Epithelial cell of prostate (primary cell): Measurements from ENCODE around the gene PABPC3.

Experiments
- DNase-seq: peaks from one replicate; pipeline ENCODE4 v3.0.0-alpha.2; 2011; ENCODE audit warnings: low read depth, low spot score
- H3K27ac ChIP-seq: fragments of 450-650 bp; 2 replicates; pipeline ENCODE4 v1.5.1; 2017; ENCODE audit warnings: mild to moderate bottlenecking

Gene PABPC3

DNA sequence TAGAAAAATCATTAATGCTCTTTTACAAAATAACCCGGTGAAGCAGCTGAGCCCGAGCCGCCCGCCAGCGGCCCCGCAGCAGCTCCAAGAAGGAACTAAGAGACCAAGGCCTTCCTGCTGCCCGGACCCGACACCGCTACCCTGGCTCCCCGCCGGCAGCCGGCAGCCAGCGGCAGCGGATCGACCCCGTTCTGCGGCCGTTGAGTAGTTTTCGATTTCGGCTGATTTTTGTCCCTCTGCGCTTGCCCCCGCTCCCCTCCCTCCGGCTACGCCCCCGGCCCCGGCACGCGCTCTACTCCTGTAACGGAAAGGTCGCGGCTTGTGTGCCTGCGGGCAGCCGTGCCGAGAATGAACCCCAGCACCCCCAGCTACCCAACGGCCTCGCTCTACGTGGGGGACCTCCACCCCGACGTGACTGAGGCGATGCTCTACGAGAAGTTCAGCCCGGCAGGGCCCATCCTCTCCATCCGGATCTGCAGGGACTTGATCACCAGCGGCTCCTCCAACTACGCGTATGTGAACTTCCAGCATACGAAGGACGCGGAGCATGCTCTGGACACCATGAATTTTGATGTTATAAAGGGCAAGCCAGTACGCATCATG is at the start of gene PABPC3:
TSS of gene PABPC3 (plus strand) at position 286 of the 603 bp plus-strand sequence. CDS start at position 349, 63 bp downstream.
- no peak within 1 kb of the TSS for H3K27ac ChIP-seq
- DNase-seq, result no peak

GRCh38 chr13:25046274-25046984 is 49.5 kb upstream of the PABPC3 start:
- no peak overlapping the region for H3K27ac ChIP-seq
- no peak for DNase-seq

- H3K27ac ChIP-seq, result no peak overlapping the region
- no peak for DNase-seq
Observed at GRCh38 chr13:25046985-25047511, 48.9 kb upstream of the PABPC3 start.

DNA sequence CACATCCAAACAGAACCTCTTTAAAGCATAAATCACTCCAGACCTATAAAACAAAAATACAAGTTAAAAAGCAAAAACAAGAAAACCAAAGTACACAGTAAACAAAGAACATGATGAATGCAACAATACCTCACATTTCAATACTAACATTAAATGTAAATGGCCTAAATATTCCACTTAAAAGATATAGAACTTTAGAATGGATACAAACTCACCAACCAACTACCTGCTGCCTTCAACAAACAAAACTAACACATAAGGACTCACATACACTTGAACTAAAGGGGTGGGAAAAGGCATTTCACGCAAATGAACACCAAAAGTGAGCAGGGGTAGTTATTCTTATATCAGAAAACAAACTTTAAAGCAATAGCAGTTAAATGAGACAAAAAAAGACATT is 44.9 kb upstream of the PABPC3 start:
- DNase-seq, result no peak
- no peak overlapping the region for H3K27ac ChIP-seq

- DNase-seq, result no peak
Observed at GRCh38 chr13:25059166-25059565, 36.8 kb upstream of the PABPC3 start.

GRCh38 chr13:25059958-25060357 is 36.0 kb upstream of the PABPC3 start:
- no peak for DNase-seq
- H3K27ac ChIP-seq, result no peak overlapping the region

More at GRCh38 chr13:25059166-25059565, 36.8 kb upstream of the PABPC3 start:
- H3K27ac ChIP-seq, result no peak overlapping the region

DNA sequence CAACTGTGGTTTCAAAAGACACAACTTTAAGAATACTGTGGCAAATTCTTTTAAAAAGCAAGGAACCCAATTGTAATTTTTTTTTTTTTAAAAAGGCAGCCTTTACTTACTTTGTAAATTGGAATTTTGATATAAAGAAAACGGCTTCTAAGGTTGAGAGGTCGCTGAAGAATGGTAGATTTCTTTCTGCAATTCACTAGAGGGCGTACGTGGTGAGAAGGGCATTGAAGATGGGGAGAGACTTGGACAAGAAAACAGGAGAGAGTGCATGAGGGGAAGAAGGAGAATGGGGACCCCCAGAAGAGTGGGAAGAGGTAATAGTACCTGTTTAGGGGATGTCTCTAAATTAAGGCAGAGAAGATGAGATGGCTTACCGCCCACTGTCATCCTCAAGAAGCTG is 33.5 kb upstream of the PABPC3 start:
- DNase-seq, result no peak
- H3K27ac ChIP-seq, result no peak overlapping the region

DNA sequence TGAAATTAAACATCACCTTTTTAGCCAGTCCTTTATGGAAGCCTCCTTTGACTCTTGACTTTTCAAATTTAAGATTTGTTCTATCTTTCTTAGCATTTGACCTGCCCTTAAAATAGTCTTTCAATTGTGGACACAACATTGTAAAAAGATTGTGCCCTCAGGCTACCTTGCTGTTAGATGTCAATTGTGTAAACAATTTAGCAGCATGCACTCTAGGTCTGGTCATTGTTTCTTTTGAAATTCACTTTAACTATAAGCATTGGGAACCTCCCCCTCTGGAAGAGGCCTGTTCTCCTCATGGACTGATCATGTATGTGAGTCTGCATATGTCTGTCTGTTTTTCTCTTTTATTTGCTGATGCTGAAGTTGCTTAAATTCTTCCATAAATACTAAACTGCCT is 31.5 kb upstream of the PABPC3 start:
- no peak overlapping the region for H3K27ac ChIP-seq
- no peak for DNase-seq

DNA sequence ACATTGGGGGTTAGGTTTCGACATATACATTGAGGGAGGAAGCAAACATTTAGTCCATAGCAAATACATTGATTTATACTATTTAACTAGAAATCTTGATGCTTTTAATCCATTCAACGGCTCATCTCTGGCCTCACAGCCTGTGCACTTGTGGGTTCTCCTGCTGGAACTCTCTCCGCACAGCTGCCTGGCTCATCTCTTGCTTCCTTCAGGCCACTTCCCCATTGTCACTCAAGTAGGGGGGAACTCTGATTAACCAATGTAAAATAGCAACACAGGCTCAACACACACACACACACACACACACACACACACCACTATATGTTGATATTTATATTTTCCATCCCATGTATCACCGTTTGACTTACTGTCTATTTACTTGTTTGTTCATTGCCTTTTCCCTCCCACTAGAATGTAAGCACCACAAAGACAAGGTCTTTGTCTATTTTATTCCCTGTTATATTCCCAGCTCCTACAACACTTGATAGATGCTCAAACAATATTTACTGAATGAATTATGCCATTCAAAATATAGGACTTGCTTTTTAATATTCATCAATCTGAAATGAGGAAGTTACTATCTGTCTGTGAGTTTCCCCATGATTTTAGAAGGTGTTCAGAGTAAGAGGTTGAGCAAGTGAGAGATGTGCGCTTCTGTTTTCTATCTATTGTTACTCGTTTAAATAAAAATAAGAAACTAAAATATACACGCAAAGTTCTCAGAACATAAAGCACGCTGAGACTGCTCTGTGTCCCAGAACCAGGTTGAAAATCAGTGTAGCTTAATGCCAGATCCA is 29.8 kb upstream of the PABPC3 start:
- no peak overlapping the region for H3K27ac ChIP-seq
- DNase-seq, result no peak

DNA sequence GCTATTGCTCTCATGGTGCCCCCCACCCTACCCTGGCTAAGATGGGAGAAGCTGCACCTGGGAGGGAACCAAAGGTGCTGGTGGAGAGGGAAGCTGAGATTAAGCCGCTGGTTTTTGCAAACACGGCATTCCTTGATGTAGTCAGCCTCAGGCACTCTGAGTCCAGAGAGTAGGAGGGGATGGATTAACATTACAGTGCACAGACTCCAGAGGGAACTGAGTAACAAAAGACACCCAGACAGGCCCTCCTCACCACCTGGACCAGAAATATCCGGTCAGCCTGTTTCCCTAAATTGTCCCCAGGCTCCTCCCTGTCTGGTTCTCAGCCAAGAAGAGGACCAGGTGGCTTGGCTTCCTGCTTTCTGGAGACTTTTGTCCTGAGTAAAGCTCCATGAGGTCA is 28.9 kb upstream of the PABPC3 start:
- DNase-seq, result no peak
- H3K27ac ChIP-seq, result no peak overlapping the region

GRCh38 chr13:25068810-25069209 is 27.1 kb upstream of the PABPC3 start:
- no peak for DNase-seq
- H3K27ac ChIP-seq, result no peak overlapping the region

DNA sequence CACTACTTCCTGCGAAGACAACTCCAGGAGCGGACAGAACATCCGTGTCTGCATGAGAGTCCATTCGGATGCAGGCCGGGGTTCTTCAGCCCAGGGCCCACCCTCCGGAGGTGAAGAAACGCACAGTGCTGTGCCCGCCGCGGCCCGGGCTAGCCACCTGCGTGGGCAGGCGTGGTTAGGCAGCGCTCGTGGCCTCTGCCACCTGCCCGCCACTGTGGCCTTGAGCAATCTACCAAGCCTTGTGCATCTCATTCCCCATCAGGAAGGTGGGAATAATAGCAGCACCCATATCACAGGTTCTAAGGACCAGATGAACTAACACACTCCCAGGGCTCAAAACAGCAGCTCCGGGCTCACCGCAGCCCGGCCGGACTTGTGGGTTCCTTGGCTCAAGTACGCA is 26.7 kb upstream of the PABPC3 start:
- H3K27ac ChIP-seq, result no peak overlapping the region
- DNase-seq, result no peak

DNA sequence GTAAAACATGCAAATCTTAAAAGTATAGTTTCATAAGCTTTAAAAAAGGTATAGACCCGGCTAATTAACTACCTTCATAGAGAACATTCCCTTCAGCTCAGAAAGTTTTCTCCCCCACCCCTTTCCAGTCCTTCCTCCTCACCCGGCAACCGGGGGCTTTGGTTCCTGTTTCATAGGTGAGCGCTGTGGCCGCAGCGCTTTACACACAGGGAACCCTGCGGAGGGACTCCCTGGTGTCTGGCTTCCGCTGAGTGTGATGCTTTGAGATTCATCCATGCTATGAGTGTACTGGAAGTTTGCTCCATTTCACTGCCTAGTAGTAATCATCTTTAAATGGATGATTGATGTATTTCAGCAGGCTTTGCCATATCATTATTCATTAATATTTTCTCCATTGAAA is 26.0 kb upstream of the PABPC3 start:
- H3K27ac ChIP-seq, result no peak overlapping the region
- no peak for DNase-seq

DNA sequence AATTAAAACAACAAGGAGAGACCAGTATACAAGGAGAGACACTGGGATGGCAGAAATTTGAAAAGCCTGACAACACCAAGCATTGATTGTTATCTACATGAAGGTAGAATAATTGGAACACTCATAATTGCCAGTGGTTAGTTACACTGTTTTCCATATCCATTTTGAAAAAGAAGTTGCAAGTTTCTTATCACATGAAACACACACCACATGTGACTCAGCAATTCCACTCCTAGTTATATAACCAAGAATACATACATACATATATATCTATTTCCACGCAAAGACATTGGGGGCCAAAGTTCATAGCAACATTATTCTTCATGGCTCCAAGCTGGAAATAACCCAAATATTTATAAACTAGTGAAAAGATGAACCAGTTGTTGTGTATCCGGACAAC is 15.2 kb upstream of the PABPC3 start:
- no peak overlapping the region for H3K27ac ChIP-seq
- DNase-seq, result no peak

DNA sequence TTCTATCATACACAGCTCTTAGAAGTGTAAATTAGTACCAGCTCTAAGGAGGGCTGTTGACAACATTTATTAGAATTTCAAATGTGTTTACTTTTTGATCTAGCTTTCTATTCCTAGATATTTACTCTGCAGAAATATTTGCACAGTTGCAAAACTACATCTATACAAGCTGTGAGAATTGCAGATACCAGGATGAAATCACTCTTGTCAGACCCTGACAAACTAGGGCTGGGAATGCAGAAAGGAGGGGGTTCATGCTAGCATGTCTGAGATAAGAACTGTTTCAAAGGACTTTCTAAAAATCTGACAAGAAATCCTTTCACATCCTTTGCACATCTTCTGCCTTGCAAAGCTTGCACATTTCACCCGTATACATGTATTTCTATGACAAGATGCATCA is 11.8 kb upstream of the PABPC3 start:
- no peak for DNase-seq
- no peak overlapping the region for H3K27ac ChIP-seq

DNA sequence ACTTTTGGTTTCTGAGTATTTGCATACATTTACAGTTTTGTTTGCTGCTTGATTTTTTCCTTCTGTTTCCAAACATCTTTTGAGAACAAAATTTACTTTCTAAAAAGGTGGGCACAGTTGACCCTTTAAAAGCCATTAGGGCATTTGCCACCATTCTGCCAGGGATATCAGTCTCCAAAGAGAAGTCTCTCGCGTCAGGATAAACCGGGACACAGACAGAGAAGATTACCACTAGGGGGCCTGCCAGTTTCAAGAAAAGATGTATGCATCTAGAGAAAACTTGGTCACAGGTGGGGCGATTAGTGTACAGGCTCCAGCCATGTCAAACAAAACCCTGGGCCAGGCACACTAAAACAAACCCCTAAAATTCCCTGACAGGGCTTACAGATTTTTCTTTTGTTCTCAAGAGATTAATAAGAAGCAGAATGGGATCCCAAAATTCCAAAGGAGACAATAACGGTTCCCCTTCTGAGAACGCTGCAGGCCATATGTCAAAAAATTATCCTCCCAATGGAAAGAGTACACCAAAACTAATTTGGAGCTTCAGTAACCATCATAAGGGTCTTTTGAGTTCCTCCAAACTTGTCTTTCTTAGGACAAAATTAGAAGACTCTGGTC is 10.7 kb upstream of the PABPC3 start:
- H3K27ac ChIP-seq, result no peak overlapping the region
- DNase-seq, result peak; percentile 2

- H3K27ac ChIP-seq, result no peak overlapping the region
- DNase-seq, result no peak
Observed at GRCh38 chr13:25088562-25089221, 7.2 kb upstream of the PABPC3 start.

DNA sequence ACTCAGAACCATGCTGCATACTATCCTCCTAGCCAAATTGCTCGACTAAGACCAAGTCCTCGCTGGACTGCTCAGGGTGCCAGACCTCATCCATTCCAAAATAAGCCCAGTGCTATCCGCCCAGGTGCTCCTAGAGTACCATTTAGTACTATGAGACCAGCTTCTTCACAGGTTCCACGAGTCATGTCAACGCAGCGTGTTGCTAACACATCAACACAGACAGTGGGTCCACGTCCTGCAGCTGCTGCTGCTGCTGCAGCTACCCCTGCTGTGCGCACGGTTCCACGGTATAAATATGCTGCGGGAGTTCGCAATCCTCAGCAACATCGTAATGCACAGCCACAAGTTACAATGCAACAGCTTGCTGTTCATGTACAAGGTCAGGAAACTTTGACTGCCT is 1.5 kb downstream of the PABPC3 start:
- no peak for DNase-seq
- no peak overlapping the region for H3K27ac ChIP-seq

DNA sequence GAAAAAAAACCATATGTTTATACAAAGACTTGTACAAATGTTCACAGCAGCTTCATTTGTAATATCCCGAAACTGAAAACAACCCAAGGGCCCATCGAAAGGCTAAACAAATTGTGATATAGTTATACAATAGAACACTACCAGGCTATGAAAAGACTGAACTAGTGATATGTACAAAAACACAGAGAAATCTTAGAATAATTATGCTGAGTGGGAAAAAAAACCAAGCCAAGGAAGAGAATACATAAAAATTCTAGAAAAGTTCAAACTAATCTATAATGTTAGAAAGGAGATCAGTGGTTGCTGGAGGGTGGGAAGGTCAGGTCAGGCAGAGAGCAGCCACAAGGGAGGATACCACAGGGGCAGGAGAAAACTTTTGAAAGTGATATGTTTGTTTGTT is 7.8 kb downstream of the PABPC3 start:
- H3K27ac ChIP-seq, result no peak overlapping the region
- DNase-seq, result no peak

- H3K27ac ChIP-seq, result no peak overlapping the region
- no peak for DNase-seq
Observed at GRCh38 chr13:25109341-25109740, 13.4 kb downstream of the PABPC3 start.
